Body of pancreas (tissue), 4 donors: ENCODE results near the gene SETD5. TPM values are rescaled to one million over a fixed set of nuclear protein-coding genes. Genes with fewer than 3 reads are reported as not detected.

Source experiments
- ATAC-seq: fragments of 150-250 bp; one replicate; pipeline ENCODE4 v1.9.1; 2016
- DNase-seq, 4 donors: peaks; one replicate each; pipeline ENCODE4 v3.0.0-alpha.2; 2019
- H3K27ac ChIP-seq, 4 donors: fragments of 200-600 bp; sonication (generic); 1 replicate in 3 of 4; 2 replicates in 1 of 4; pipeline versions ENCODE4 v1.5.1 to v1.6.1; 2016 to 2019; ENCODE audit warnings: mild to moderate bottlenecking in 1 of 4, mixed read lengths in 1 of 4, moderate library complexity in 1 of 4
- H3K27me3 ChIP-seq, 2 donors: fragments of 200-600 bp; sonication (generic); one replicate each; pipeline ENCODE4 v1.6.0; 2016; ENCODE audit warnings: mild to moderate bottlenecking in 1 of 2
- H3K36me3 ChIP-seq, 2 donors: fragments of 200-600 bp; sonication (generic); replicated peaks in 1 of 2; 2 replicates each; pipeline ENCODE4 v1.5.1; 2016; ENCODE audit warnings: low read depth in 2 of 2; ENCODE audit not compliant: insufficient read depth in 1 of 2
- H3K4me1 ChIP-seq: fragments of 200-600 bp; sonication (generic); one replicate; pipeline ENCODE4 v1.6.0; 2016
- H3K4me3 ChIP-seq, 2 donors: fragments of 200-600 bp; sonication (generic); 1 replicate in 1 of 2; 2 replicates in 1 of 2; pipeline ENCODE4 v1.5.1; 2016 to 2019
- H3K9me3 ChIP-seq, 3 donors: fragments of 200-600 bp; sonication (generic); 1 replicate in 2 of 3; 2 replicates in 1 of 3; pipeline ENCODE4 v1.5.1; 2016
- CTCF ChIP-seq, 7 experiments: fragments of 450-650 bp in 4 of 7; fragments of 200-600 bp in 3 of 7; sonication (generic) in 3 of 7; IDR thresholded peaks; one replicate each; pipeline ENCODE4 v1.5.1; 2016 to 2019; ENCODE audit warnings: antibody characterized with exemption in 7 of 7
- POLR2A ChIP-seq, 3 donors: fragments of 450-650 bp; IDR thresholded peaks; one replicate each; pipeline ENCODE4 v1.6.1; 2016; ENCODE audit warnings: antibody characterized with exemption in 3 of 3, mild to moderate bottlenecking in 2 of 3
- WGBS, 2 donors: methylation state at CpG; one replicate each; pipeline ENCODE4 v1.1.5; 2017; 5-methylcytosine and 5-hydroxymethylcytosine counted together
- intact Hi-C: fragments of 100-400 bp; cut with DNase I; formaldehyde crosslinking; loops from one replicate; pipeline ENCODE4 v1.15.1; 2023
- total RNA-seq, 2 donors: library from RNA; depleted of rRNA; stranded (reverse); fragments of >200 nt; gene quantifications; one replicate each; pipeline ENCODE4 v1.1.0, GENCODE V29; 2016

The SETD5 gene
- total RNA-seq, 2 donors from 2014 or later: 64.3 to 102 TPM

- TF ChIP-seq CTCF (IDR thresholded peaks at IDR 0.05) (no peak), POLR2A (IDR thresholded peaks at IDR 0.05) (no peak)
- ATAC-seq: no peak
- H3K9me3 ChIP-seq: no peaks in the 10 kb centered on the region
- intact Hi-C loops: no loop called here
- 88 to 89% methylated on average over 7 of the region's 7 CpGs for WGBS, 2 donors
- H3K4me3 ChIP-seq: no peak overlapping the region
- no peak for DNase-seq
- H3K27me3 ChIP-seq: no peaks in the 10 kb centered on the region
- no peak overlapping the region for H3K27ac ChIP-seq
- H3K36me3 ChIP-seq: no peaks in the 10 kb centered on the region
- peaks cover 88% of the 10 kb centered on the region for H3K4me1 ChIP-seq
Measured at GRCh38 chr3:9406856-9407626, 9.6 kb downstream of the SETD5 start.

GRCh38 chr3:9408061-9408460 is 10.6 kb downstream of the SETD5 start:
- Histone ChIP-seq H3K36me3 (no peaks in the 10 kb centered on the region), H3K27ac (no peak overlapping the region), H3K4me1 (peaks cover 88% of the 10 kb centered on the region), H3K27me3 (no peaks in the 10 kb centered on the region), H3K4me3 (no peak overlapping the region), H3K9me3 (no peaks in the 10 kb centered on the region)
- ATAC-seq: no peak
- intact Hi-C loops: no loop called here
- no peak for DNase-seq
- TF ChIP-seq CTCF (IDR thresholded peaks at IDR 0.05): no peak
- WGBS, 2 donors: 85 to 90% methylated on average over 6 of the region's 6 CpGs

- H3K27ac ChIP-seq: no peak overlapping the region
- peaks cover 83% of the 10 kb centered on the region for H3K4me1 ChIP-seq
- no peaks in the 10 kb centered on the region for H3K27me3 ChIP-seq
- intact Hi-C loops: no loop called here
- no peak for DNase-seq
- H3K36me3 ChIP-seq: no peaks in the 10 kb centered on the region
- no peaks in the 10 kb centered on the region for H3K9me3 ChIP-seq
- TF ChIP-seq CTCF (IDR thresholded peaks at IDR 0.05): no peak
- TF ChIP-seq POLR2A (IDR thresholded peaks at IDR 0.05): no peak
- H3K4me3 ChIP-seq: no peak overlapping the region
- 68 to 77% methylated on average over 1 of the region's 1 CpG for WGBS, 2 donors
- no peak for ATAC-seq
Measured at GRCh38 chr3:9408546-9408945, 11.1 kb downstream of the SETD5 start.

- peaks cover 84% of the 10 kb centered on the region for H3K4me1 ChIP-seq
- ATAC-seq: no peak
- 57 to 67% methylated on average over 6 of the region's 6 CpGs for WGBS, 2 donors
Measured at GRCh38 chr3:9409981-9410854, 12.8 kb downstream of the SETD5 start.

More at GRCh38 chr3:9409981-9410854, 12.8 kb downstream of the SETD5 start:
- no peak for DNase-seq
- intact Hi-C loops: no loop called here
- H3K36me3 ChIP-seq: no peaks in the 10 kb centered on the region
- TF ChIP-seq POLR2A (IDR thresholded peaks at IDR 0.05): no peak
- no peak for TF ChIP-seq CTCF (IDR thresholded peaks at IDR 0.05)
- H3K4me3 ChIP-seq: no peak overlapping the region
- H3K9me3 ChIP-seq: no peaks in the 10 kb centered on the region
- H3K27me3 ChIP-seq: no peaks in the 10 kb centered on the region
- peak overlapping the region in 1 of 4 donors; percentile 44 for H3K27ac ChIP-seq
